Transverse colon (tissue), 4 donors: ENCODE data around the gene SLC39A3. TPM values are rescaled to one million over a fixed set of nuclear protein-coding genes. Genes with fewer than 3 reads are reported as not detected.

Experiments used
- DNase-seq: peaks from one replicate; pipeline ENCODE4 v3.0.0-alpha.2; 2019
- H3K27ac ChIP-seq, 4 donors: fragments of 200-600 bp; sonication (generic); 2 replicates each; pipeline ENCODE4 v1.5.1; 2016 to 2018; ENCODE audit warnings: inconsistent platforms in 4 of 4
- H3K27me3 ChIP-seq: fragments of 200-600 bp; sonication (generic); 2 replicates; pipeline ENCODE4 v1.5.1; 2017; ENCODE audit warnings: inconsistent platforms
- H3K36me3 ChIP-seq, 4 donors: fragments of 200-600 bp; sonication (generic); 2 replicates each; pipeline ENCODE4 v1.5.1; 2017 to 2019; ENCODE audit warnings: inconsistent platforms in 4 of 4
- H3K4me1 ChIP-seq, 4 donors: fragments of 200-600 bp; sonication (generic); 2 replicates each; pipeline ENCODE4 v1.5.1; 2017 to 2020; ENCODE audit warnings: inconsistent platforms in 4 of 4
- H3K4me3 ChIP-seq, 4 donors: fragments of 200-600 bp; sonication (generic); 1 replicate in 1 of 4; 2 replicates in 3 of 4; pipeline versions ENCODE4 v1.5.1 to v1.6.1; 2017 to 2019; ENCODE audit warnings: inconsistent platforms in 4 of 4
- H3K9me3 ChIP-seq, 2 donors: fragments of 200-600 bp; sonication (generic); 2 replicates each; pipeline ENCODE4 v1.5.1; 2017 to 2019; ENCODE audit warnings: inconsistent platforms in 2 of 2
- EP300 ChIP-seq: sonication (generic); formaldehyde crosslinking; IDR thresholded peaks from one replicate; pipeline ENCODE4 v1.6.1; 2017; ENCODE audit warnings: antibody characterized with exemption, low read depth
- POLR2A ChIP-seq: fragments of 450-650 bp; IDR thresholded peaks from one replicate; pipeline ENCODE4 v1.6.1; 2016; ENCODE audit warnings: antibody characterized with exemption, mild to moderate bottlenecking, moderate library complexity
- POLR2AphosphoS5 ChIP-seq, 3 donors: sonication (generic); formaldehyde crosslinking; IDR thresholded peaks; one replicate each; pipeline ENCODE4 v1.6.1; 2016; ENCODE audit warnings: antibody characterized with exemption in 3 of 3
- WGBS, 2 donors: methylation state at CpG; one replicate each; pipeline ENCODE4 v1.1.5; 2018; ENCODE audit warnings: low coverage in 1 of 2; 5-methylcytosine and 5-hydroxymethylcytosine counted together
- in situ Hi-C, 4 donors: fragments of 200-750 bp; cut with MboI; loops; one replicate each; pipeline versions ENCODE4 v1.15.0 to v1.15.1; 2017; ENCODE audit warnings: low sequenced_read_pairs in 3 of 4, low pct_ligation_motif_present in 1 of 4, low pct_unique_long_range_greater_than_20kb in 1 of 4
- intact Hi-C: fragments of 100-400 bp; cut with DNase I; formaldehyde crosslinking; loops from one replicate; pipeline ENCODE4 v1.15.1; 2023; ENCODE audit warnings: low total_unique reads
- total RNA-seq, 4 donors: library from RNA; depleted of rRNA; stranded (reverse); fragments of >200 nt; gene quantifications; one replicate each; pipeline ENCODE4 v1.1.0, GENCODE V29; 2016
- TF ChIP-seq, protein P1 (sequence below), 5 experiments: fragments of 200-600 bp in 3 of 5; fragments of 450-650 bp in 2 of 5; sonication (generic) in 3 of 5; IDR thresholded peaks; 1 replicate in 2 of 5; 2 replicates in 3 of 5; pipeline ENCODE4 v1.5.1; 2016 to 2017; ENCODE audit warnings: antibody characterized with exemption in 5 of 5, inconsistent platforms in 3 of 5, mild to moderate bottlenecking in 2 of 5, moderate library complexity in 1 of 5

Gene SLC39A3
- total RNA-seq, 4 donors from 2014 or later = 10.1 to 40.4 (median 24.7) TPM

DNA sequence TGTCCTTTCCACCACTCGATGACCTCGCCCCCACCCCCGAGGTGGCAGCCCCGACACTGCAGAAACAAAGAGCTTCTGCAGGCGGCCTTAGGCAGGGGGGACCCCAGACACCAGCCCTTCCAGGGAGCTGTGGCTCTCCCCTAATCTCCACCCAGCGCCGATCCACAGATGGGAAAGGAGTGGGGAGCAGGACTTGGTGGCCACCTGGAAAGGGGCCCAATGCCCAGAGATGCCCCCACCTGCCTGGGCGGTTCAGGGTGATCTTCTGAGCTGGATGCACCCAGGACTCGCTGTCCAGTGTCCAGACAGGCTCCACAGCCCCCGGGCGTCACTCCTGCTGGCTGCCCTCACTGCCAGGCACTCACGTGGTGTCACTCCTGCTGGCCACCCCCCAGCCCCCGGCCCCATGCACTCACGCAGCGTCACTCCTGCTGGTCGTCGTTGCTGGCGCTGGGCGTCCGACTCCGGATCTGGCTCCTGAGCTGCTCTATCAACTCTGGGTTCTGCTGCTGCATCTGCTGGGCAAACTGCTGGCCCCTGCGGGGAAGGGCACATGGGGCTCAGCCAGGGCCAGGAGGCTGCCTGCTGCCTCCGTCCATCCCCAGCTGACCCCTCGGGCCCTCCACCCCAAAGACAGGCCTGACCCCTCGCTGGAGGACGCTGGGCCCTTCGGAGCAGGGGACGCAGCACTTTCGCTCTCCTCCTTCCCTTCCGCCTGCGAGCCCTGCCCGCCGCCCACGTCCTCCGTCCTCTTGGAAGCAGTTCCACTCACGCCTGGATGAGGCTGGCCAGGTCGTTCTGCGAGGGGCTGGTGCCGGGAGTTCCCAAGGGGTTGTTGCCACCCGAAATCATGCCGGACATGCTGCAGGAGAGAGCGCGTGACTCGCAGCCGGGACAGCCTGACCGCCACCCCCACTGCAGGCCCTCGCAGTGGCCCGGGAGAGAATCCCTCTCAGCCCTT lies 17.4 kb upstream of the SLC39A3 start:
- no peaks in the 10 kb centered on the region for H3K9me3 ChIP-seq
- no peaks in the 10 kb centered on the region for H3K27me3 ChIP-seq
- no peak for DNase-seq
- no peaks in the 10 kb centered on the region for H3K4me1 ChIP-seq
- H3K27ac ChIP-seq = no peak overlapping the region
- WGBS, 2 donors = 96% methylated on average over 48 of the region's 48 CpGs; no CpG with 5 or more reads in 1 of the 2 donors
- intact Hi-C loops (no loop called here), in situ Hi-C loops (no loop called here)
- no peak for TF ChIP-seq POLR2A
- peaks cover 0 to 38% (median 13%) of the 10 kb centered on the region in 4 donors for H3K36me3 ChIP-seq
- H3K4me3 ChIP-seq = no peak overlapping the region

DNA sequence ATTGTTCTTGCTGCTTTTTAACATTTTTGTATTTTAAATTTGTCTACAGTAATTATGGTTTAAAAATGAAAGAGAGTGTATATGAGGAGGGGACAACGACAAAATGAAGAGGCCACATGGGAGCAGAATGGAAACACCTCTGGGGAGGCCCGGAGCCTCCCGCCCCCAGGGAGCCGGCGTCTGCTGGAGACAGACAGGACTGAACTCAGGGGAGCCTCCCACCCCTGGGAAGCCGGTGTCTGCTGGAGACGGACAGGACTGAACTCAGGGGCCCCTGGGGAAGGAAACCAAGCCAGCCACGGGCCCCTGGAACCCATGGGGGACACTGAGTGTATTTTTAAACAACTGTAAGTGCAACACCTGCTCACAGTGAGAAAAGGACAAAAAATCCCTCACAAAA lies 16.7 kb upstream of the SLC39A3 start:
- H3K27ac ChIP-seq = no peak overlapping the region
- no peaks in the 10 kb centered on the region for H3K9me3 ChIP-seq
- TF ChIP-seq, protein P1, sequence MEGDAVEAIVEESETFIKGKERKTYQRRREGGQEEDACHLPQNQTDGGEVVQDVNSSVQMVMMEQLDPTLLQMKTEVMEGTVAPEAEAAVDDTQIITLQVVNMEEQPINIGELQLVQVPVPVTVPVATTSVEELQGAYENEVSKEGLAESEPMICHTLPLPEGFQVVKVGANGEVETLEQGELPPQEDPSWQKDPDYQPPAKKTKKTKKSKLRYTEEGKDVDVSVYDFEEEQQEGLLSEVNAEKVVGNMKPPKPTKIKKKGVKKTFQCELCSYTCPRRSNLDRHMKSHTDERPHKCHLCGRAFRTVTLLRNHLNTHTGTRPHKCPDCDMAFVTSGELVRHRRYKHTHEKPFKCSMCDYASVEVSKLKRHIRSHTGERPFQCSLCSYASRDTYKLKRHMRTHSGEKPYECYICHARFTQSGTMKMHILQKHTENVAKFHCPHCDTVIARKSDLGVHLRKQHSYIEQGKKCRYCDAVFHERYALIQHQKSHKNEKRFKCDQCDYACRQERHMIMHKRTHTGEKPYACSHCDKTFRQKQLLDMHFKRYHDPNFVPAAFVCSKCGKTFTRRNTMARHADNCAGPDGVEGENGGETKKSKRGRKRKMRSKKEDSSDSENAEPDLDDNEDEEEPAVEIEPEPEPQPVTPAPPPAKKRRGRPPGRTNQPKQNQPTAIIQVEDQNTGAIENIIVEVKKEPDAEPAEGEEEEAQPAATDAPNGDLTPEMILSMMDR (IDR thresholded peaks at IDR 0.05) = no peak
- TF ChIP-seq POLR2A (no peak), EP300 (no peak), POLR2AphosphoS5 (IDR thresholded peaks at IDR 0.05) (no peak)
- H3K4me1 ChIP-seq = no peaks in the 10 kb centered on the region
- H3K4me3 ChIP-seq = no peak overlapping the region
- 85 to 89% methylated on average over 5 to 8 of the region's 8 CpGs for WGBS, 2 donors
- DNase-seq = no peak
- H3K36me3 ChIP-seq = peaks cover 0 to 38% (median 13%) of the 10 kb centered on the region in 4 donors
- in situ Hi-C loops = no loop called here
- intact Hi-C loops = no loop called here
- H3K27me3 ChIP-seq = no peaks in the 10 kb centered on the region

DNA sequence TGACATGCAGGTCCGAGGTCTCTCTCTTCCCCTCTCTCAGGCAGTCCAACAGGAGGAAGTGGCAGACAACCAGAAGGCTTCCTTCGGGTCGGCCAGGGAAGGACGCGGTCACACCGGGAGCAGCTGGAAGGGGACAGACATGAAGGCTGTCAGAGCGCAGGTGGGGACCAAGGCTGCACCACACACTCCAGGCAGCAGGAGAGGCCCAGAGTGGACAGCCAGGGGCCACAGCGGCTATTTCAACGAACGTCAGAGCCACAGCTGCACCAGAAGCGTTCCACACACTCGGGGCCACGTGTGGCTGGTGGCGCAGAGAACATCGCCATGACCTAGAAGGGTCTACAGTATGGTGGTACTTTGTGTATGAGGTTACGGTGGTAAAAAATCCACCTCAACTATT lies 16.0 kb upstream of the SLC39A3 start:
- intact Hi-C loops = no loop called here

DNA sequence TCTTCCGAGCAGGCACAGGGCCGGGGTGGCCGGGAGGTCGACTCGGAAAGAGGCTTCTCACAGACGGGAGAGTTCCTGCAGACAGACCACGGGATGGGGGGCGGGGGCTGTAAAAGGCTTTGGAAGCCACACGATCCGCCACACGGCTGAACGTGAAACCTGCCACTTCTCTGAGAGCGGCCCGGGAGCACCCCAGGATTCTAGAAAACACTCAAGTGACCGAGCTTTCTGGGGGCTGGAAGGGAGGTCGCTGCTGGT lies 15.6 kb upstream of the SLC39A3 start:
- DNase-seq = no peak
- in situ Hi-C loops (no loop called here), intact Hi-C loops (no loop called here)
- Histone ChIP-seq H3K4me3 (no peak overlapping the region), H3K36me3 (peaks cover 0 to 28% (median 9%) of the 10 kb centered on the region in 4 donors), H3K27ac (no peak overlapping the region), H3K4me1 (no peaks in the 10 kb centered on the region), H3K9me3 (no peaks in the 10 kb centered on the region), H3K27me3 (no peaks in the 10 kb centered on the region)
- 95 to 96% methylated on average over 5 to 16 of the region's 16 CpGs for WGBS, 2 donors
- TF ChIP-seq POLR2A = no peak
- TF ChIP-seq, protein P1 (IDR thresholded peaks at IDR 0.05) = no peak
- TF ChIP-seq EP300 = no peak
- TF ChIP-seq POLR2AphosphoS5 (IDR thresholded peaks at IDR 0.05) = no peak

More for the DNA sequence above, 16.0 kb upstream of the SLC39A3 start:
- no peak for TF ChIP-seq POLR2AphosphoS5 (IDR thresholded peaks at IDR 0.05)
- no peak for TF ChIP-seq POLR2A
- TF ChIP-seq, protein P1 (IDR thresholded peaks at IDR 0.05) = no peak
- TF ChIP-seq EP300 = no peak
- Histone ChIP-seq H3K27me3 (no peaks in the 10 kb centered on the region), H3K9me3 (no peaks in the 10 kb centered on the region), H3K27ac (no peak overlapping the region), H3K36me3 (peaks cover 0 to 32% (median 11%) of the 10 kb centered on the region in 4 donors), H3K4me3 (no peak overlapping the region), H3K4me1 (no peaks in the 10 kb centered on the region)
- no peak for DNase-seq
- WGBS, 2 donors = 91% methylated on average over 16 of the region's 16 CpGs; no CpG with 5 or more reads in 1 of the 2 donors
- in situ Hi-C loops = no loop called here
